Fibroblast of skin of right quadriceps (primary cell): ENCODE data around the gene OR56A3.

ENCODE experiments used
- DNase-seq: peaks from one replicate; pipeline ENCODE4 v3.0.0-alpha.2; 2013

OR56A3 gene

DNA sequence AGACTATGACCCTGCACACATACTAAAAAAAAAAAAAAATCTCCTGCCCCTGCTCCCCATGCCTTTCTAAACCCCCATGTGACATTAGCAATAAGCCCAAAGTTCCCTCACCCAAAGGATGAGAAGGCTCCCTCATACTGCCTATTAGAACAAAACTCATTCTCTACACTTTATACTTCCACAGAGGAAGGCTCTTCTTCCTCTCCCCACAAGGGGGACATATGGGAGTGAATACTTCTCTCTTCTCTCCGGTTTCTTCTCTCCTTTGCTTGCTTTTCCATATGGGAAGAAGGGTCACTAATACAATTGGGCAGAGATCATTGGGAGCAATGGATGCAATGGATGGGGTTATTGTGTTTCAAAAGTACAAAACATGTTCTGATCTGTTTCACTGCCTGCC, 41.4 kb downstream of the OR56A3 start:
- DNase-seq = no peak

DNA sequence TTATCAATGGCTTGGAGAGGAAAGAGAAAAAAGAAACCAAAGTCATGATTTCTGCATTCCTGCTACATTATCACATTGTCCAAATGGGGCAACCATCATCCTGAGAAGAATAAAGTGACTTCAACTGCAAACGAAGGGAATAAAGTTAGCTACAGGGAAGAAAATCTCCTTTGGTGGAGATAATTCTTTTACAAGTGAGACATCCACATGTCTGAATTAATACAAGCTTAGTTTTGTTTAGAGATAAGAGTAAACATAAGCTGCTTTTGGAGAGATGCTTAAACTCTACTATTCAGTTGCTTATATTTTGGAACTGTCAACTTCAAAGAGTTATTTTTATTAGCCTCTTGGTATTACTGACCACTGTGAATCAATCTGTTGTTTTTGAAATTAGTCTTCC, 44.8 kb downstream of the OR56A3 start, which contains the start of gene OR52L1:
Gene OR52L1, minus strand, starts transcription at position 101 of the 400 bp plus-strand sequence. Its CDS starts 55 bp downstream, at position 46.
- DNase-seq = no peak

DNA sequence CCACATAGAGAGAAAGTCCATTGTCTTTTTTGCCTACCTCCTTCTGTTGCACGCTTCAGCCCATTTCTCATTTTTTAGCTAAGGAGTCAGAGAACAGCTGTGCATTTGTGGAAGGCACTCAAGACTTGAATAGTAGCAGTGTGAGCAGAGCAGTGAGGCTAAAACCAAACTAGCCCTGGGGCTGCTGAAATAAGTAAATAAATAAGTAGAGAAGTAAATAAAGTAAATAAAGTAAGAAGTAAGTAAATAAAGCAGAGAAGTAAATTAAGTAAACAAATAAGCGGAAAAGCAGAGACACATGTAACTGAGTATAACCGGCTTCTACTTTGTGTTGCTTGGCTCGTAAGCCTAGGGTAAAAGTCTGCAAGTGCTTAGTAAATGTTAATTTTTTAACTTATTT, 47.2 kb downstream of the OR56A3 start:
- DNase-seq = no peak

DNA sequence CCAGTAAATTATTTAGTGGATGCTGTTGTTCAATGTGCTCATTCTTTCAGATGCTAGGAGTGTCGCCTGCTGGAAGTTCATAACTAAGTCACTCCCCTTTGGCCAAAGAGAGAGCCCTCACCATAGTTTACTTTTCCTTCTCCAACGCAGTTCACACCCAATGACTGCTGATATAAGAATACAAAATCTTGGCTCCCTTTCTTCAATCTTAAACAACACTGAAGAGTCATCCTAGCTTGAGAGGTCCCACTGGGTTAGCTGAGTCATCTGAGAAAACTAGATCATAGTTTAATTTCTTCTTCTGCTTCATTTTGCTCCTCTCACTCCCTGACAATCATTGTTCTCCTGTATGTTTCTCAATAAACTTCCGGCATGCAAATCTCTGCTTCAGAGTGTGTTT, 50.1 kb downstream of the OR56A3 start:
- no peak for DNase-seq

DNA sequence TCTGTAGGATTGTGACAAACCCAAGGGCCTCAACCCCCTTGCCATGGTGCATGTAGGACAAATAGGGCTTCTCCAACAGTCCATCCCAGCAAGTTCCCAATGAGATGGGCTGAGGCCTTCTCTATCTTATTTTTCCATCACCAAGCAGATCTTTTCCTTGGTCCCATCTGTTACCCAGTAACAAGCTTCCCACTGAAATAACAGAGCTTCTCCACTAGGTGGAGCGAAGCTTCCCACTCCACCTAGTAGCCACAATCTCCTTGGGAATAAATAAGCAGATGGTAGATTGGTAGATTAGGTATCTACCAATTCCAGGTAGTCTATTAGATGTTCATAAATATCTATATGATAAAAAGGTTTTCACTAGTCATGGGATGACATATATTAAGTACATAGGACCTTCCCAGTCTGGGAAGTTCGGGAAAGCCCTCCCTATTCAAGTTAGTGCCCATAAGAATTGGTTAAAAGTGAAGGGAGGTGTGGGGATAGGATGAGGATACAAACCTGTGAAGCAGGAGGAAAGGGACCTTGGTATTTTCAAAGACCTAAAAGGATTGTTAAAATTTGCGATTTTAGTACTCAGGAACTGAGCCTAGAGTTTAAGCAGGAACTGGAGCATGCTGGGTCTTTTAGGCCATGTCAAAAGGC, 50.7 kb downstream of the OR56A3 start:
- DNase-seq = no peak

DNA sequence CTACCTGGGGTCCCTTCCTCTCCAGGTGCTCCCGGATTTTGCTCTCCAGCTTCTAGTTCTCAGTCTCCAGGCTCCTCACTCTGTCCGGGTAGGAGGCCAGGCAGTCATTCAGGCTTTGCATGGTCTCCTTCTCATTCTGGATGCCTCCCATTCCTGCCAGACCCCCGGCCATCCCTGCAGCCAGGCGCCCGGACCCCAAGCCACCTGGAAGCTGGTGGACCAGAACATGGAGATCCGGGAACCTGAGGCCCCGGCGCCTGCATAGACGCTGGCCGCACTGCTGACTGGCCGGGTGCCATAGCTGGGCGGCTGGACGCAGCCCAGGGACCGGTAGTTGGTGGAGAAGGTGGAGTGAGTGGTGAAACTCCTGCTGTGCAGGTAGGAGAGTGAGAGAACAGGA, 52.7 kb downstream of the OR56A3 start:
- no peak for DNase-seq
